LNCaP clone FGC (cell line): ENCODE results near the gene OR7G1.
"Not testable (repeated sequence)": the region's sequence is repeated elsewhere in the genome, so short reads cannot be mapped to it uniquely, and the experiment has no call there.

Experiments used
- DNase-seq: peaks from one replicate; pipeline ENCODE4 v3.0.0-alpha.2; 2011; ENCODE audit warnings: low read depth
- H3K4me3 ChIP-seq: 2 replicates; pipeline ENCODE4 v1.5.1; 2011; ENCODE audit warnings: mild to moderate bottlenecking, low read depth, low read length, control low read depth
- TF ChIP-seq, protein P1 (sequence below): IDR thresholded peaks from 2 replicates; pipeline ENCODE4 v1.5.1; 2012; ENCODE audit warnings: mild to moderate bottlenecking; ENCODE audit not compliant: control insufficient read depth, insufficient read depth; ENCODE audit errors: extremely low read depth

The OR7G1 gene

DNA sequence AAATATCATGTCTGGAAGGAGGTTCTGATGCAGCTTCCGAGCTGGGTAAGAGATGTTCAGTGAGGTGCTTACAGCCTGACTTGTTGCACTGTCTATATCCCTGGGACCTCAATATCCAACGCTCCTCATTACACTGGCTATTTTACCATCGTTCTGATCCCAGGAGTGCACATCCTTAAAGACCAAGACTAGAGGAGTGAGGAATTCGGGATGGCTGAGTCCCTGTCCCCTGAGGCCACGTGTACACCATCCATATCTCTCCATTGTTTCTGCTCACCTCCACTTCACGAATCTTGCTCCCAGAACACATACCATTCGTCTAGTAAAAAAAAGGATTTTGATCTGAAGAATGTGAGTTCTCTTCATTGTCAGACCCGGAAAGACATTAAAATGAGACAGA, 8.2 kb downstream of the OR7G1 start, which contains the start of gene OR7G2:
Gene OR7G2, minus strand, starts transcription at position 101 of the 400 bp plus-strand sequence. CDS start 4,232 bp downstream, outside the sequence.
- TF ChIP-seq, protein P1, sequence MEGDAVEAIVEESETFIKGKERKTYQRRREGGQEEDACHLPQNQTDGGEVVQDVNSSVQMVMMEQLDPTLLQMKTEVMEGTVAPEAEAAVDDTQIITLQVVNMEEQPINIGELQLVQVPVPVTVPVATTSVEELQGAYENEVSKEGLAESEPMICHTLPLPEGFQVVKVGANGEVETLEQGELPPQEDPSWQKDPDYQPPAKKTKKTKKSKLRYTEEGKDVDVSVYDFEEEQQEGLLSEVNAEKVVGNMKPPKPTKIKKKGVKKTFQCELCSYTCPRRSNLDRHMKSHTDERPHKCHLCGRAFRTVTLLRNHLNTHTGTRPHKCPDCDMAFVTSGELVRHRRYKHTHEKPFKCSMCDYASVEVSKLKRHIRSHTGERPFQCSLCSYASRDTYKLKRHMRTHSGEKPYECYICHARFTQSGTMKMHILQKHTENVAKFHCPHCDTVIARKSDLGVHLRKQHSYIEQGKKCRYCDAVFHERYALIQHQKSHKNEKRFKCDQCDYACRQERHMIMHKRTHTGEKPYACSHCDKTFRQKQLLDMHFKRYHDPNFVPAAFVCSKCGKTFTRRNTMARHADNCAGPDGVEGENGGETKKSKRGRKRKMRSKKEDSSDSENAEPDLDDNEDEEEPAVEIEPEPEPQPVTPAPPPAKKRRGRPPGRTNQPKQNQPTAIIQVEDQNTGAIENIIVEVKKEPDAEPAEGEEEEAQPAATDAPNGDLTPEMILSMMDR: no peak
- H3K4me3 ChIP-seq: no peak within 1 kb of the TSS
- DNase-seq: no peak

DNA sequence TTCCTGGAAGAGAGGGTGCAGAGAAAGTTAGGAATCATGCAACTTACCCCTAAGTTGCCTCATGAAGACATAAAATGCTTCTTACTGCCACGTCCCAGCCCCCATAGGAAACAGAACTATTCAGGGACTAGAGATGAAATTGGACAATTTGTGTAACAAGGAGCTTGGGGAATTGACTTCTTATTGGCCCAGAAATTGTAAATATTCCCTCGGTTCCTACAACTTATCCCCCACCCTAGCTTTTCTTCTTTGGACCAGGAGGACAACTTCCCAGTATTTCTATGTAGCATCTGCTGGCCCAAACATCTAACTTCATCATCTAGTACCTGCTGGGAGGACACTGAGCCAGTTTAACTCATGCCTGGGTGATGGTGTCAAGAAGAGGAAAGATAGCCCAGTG, 28.8 kb downstream of the OR7G1 start, which contains the start of gene OR1M1:
Gene OR1M1, plus strand, starts transcription at position 301 of the 400 bp plus-strand sequence. CDS start 6,184 bp downstream, outside the sequence.
- H3K4me3 ChIP-seq: no peak within 1 kb of the TSS
- DNase-seq: no peak
- TF ChIP-seq, protein P1: no peak

DNA sequence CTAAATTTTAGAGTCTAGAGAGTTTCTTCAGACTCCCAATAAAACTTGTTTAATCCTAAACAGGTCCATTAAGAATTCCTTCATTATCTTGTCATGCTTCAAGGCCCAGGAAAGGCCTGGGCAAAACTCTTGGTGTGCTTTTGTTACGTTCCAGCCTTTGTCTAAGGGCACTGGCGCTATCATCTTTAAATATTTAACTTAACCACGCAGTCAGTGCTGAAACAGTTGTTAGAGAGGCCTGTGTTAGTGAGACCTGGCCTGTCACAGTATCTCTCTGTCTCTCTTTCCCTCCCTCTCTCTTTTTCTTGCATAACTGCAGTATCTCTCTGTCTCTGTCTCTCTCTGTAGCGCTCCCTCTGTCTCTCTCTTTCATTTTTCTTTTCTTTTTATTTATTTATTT, 36.9 kb downstream of the OR7G1 start:
- H3K4me3 ChIP-seq: no peak overlapping the region
- TF ChIP-seq, protein P1: no peak
- no peak for DNase-seq

DNA sequence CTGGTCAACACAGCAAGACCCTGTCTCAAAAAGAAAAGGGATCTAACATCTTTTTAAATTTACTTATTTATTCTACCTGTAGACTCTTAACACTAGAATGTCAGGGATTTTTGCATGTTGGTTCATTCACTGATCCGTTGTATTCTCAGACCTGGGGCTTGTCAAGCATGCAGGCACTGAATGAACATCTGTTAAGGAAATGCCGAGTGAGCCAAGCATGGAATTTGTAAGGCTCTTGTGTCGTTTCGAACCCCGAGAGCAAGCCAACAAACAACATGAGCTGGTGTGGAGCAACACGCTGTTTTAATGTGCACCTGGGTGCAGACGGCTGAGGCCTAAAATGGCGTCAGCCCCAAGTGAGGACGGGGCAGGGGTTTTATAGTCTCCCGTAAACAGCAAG, 38.7 kb downstream of the OR7G1 start:
- TF ChIP-seq, protein P1: no peak

GRCh38 chr19:9075064-9075949, 40.3 kb downstream of the OR7G1 start:
- H3K4me3 ChIP-seq: no peak overlapping the region
- TF ChIP-seq, protein P1: no peak
- no peak for DNase-seq

More for the DNA sequence above, 38.7 kb downstream of the OR7G1 start:
- no peak overlapping the region for H3K4me3 ChIP-seq
- DNase-seq: no peak

GRCh38 chr19:9073806-9074205, 41.8 kb downstream of the OR7G1 start:
- TF ChIP-seq, protein P1: no peak
- no peak overlapping the region for H3K4me3 ChIP-seq
- no peak for DNase-seq

DNA sequence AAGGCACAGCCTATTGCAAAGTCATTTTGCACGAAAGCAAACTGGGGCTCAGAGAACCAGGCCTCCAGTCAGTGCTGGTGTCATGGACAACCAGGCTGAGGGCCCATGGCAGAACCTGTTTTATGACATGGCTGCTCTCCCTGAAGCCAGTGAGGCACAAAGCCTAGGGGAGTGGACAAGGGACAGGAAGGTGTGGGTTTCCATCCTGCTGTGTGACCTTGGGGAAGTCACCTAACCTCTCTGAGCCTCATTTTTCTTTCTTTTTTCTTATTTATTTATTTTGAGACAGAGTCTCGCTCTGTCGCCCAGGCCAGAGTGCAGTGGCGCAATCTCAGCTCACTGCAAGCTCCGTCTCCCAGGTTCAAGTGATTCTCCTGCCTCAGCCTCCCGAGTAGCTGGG, 43.8 kb downstream of the OR7G1 start:
- not testable (repeated sequence) for H3K4me3 ChIP-seq, DNase-seq
